ENCODE results near the gene ENTHD1.

DNA sequence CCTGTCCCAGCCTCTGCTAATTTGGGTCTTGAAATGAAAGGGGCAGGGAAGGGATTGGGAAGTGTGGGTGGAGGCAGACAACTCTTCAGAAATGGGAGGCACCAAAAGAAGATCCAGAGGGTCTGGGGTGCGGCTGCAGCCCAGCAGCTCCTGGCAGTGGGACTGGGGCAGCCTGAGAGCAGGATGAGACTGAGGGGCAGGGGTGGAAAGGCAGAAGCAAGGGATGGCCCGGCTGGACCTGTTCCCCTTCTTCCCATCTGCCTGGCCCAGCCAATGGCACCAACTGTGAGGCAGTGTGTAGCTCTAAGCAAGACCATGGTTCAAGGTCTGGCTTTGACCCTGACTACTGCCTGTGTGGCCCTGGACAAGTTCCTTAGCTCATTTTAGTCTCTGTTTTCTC, 160.4 kb downstream of the ENTHD1 start:
- no peak for TF ChIP-seq GATA2 (IDR thresholded peaks at IDR 0.05; ENCODE audit: low read depth, low read length)
- TF ChIP-seq GATA3 (IDR thresholded peaks at IDR 0.05; ENCODE audit: low read depth, low read length): no peak
